Renal cortex interstitium (tissue), 11 donors: ENCODE measurements around the gene FBN3. TPM values are rescaled to one million over a fixed set of nuclear protein-coding genes. Genes with fewer than 3 reads are reported as not detected.

Experiments used
- DNase-seq, 11 donors: peaks; one replicate each; pipeline ENCODE4 v3.0.0-alpha.2; 2013; ENCODE audit warnings: low read depth in 9 of 11, low spot score in 4 of 11; ENCODE audit errors: extremely low read depth in 1 of 11
- polyA plus RNA-seq, 3 donors: library from polyadenylated mRNA; unstranded; fragments of 120-200 nt; gene quantifications; one replicate each; pipeline ENCODE4 v1.2.1, GENCODE V29; 2013; ENCODE audit not compliant: insufficient read length in 3 of 3

FBN3 gene
- polyA plus RNA-seq, 3 donors, result 34.7 to 60.5 (median 44.1) TPM

- no peak for DNase-seq
Observed at GRCh38 chr19:8097681-8098567, 51.5 kb downstream of the FBN3 start.

GRCh38 chr19:8097198-8097597, 52.2 kb downstream of the FBN3 start:
- DNase-seq, result no peak

GRCh38 chr19:8096071-8096470, 53.3 kb downstream of the FBN3 start:
- no peak for DNase-seq

- no peak for DNase-seq
Observed at GRCh38 chr19:8095354-8095886, 54.0 kb downstream of the FBN3 start.

- DNase-seq, result no peak
Observed at GRCh38 chr19:8094336-8094735, 55.1 kb downstream of the FBN3 start.

- no peak for DNase-seq
Observed at GRCh38 chr19:8093740-8094139, 55.7 kb downstream of the FBN3 start.

GRCh38 chr19:8090950-8091349, 58.4 kb downstream of the FBN3 start:
- DNase-seq, result no peak

DNA sequence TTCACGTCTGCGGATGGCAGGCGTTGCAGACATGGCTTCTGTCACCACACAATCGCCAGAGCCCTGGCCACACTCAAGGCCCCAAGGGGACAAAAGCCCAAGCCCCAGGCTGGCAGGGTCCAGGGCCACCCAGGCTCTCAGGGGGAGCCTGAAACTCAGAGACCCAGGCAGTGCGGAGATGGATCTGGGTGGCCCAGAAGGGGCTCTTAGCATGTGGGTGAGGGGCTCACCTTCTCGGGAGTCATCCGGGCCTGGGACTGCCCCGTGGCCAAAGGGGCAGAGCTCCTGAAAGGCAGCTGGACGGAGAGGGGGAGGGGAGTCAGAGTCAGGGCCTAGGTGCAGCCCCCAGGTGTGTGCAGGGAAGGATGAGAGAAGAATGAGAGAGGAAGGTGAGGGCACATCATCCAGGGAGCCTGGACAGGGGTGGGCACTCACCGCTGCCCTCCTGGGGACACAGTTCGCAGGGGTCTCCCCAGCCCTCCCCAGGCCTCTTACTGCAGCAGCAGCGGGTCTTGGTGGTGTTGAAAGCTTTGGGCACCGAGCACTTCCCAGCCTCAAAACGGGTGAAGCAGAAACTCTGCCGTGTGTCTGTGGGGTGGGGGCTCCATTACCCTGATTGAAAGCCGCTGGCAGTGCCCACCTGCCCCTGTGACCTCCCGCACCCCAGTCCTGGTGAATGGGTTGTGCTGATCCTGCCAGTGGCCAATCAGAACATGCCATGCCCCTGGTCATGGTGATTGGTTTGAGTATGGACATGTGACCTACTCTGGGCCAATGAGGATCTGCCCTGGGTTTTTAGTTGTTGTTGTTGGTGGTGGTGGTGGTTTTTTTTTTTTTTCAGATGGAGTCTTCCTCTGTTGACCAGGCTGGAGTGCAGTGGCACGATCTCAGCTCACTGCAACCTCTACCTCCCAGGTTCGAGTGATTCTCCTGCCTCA, 59.5 kb downstream of the FBN3 start:
- no peak for DNase-seq

DNA sequence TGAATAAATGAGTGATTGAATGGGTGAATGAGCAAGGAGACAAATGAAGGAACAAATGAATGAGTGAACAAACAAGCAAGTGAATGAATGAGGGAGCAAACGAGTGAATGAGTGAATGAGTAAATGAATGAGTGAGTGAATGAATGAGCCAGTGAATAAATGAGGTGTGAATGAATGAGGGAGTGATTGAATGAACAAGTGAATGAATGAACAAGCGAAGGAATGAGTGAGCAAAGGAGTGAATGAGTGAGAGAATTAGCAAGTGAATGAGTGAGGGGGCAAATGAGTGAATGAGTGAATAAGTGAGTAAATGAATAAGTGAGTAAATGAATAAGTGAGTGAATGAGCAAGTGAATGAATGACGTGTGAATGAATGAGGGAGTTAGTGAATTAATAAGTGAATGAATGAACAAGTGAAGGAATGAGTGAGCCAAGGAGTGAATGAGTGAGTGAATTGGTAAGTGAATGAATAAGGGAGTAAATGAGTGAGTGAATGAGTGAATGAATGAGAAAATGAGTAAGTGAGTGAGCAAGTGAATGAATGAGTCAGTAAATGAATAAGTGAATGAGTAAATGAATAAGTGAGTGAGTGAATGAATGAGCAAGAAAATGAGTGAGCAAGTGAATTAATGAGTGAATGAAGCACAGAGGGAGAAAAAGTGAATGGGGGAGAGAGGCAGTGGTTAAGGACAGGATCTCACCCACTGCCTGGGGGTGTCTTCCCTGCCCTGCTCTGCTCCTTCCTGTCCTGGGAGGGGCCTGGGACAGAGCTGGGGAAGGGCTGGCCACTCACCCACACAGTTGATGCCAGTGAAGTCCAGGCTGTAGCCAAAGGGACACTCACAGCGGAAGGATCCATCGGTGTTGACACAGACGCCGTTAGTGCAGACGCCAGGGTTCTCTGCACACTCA, 60.4 kb downstream of the FBN3 start:
- DNase-seq, result no peak

DNA sequence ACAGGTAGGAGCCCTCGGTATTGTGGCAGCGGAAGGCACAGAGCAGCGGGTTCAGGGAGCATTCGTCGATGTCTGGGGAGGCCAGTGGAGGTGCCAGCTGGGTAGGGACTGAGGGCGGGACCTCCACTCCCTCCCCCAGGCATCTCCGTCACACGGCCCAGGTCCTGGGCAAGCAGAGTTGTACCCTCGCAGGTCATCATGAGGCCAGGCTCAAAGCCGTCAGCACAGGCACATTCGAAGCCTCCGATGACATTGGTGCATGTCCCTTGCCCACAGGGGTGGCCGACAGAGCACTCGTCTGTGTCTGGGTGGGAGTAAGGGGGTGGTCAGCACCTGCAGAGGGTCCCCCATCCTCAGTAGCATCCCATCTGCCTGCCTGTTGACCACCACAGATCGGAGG, 61.5 kb downstream of the FBN3 start:
- DNase-seq, result no peak

DNA sequence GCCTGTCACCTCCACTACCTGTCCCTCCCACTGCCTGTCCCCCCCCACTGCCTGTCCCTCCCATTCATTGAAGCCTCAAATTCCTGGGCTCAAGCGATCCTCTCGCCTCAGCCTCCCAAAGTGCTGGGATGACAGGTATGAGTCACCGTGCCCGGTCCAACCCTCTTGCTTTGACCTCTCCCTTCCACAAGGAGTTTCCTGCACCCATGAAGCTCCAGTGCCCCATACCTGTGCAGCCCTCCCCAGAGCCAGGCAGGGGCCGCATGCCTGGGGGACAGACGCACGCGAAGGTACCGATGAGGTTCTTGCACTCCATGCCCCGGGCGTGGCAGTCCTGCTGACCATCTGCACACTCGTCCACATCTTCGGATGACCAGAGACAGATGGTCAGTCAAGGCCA, 62.5 kb downstream of the FBN3 start:
- DNase-seq, result no peak

GRCh38 chr19:8085598-8086408, 63.6 kb downstream of the FBN3 start:
- no peak for DNase-seq

DNA sequence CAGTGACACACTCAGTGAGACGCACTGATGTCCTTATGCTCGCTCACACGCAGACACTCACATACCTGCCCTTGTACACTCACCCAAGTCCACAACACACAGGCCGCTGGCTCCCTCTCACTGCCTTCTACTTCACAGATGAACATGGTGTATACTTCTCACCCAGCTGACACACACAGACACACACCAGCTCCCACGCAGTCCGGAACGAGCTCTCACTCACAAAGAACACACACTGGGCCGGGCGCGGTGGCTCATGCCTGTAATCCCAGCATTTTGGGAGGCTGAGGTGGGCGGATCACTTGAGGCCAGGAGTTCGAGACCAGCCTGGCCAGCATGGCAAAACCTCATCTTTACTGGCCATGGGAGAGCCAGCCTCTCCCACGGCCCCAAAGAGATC, 65.2 kb downstream of the FBN3 start:
- DNase-seq, result no peak

GRCh38 chr19:8083141-8083540, 66.3 kb downstream of the FBN3 start:
- no peak for DNase-seq

- DNase-seq, result no peak
Observed at GRCh38 chr19:8081569-8082550, 67.5 kb downstream of the FBN3 start.

GRCh38 chr19:8080832-8081231, 68.6 kb downstream of the FBN3 start:
- DNase-seq, result no peak

GRCh38 chr19:8079988-8080387, 69.4 kb downstream of the FBN3 start:
- DNase-seq, result no peak
